ENCODE measurements around the gene KIRREL3. TPM values are rescaled to one million over a fixed set of nuclear protein-coding genes. Genes with fewer than 3 reads are reported as not detected.
A peak's percentile ranks its signal among the peaks of the same experiment; 100 is the strongest.

Gene KIRREL3
- total and polyA plus RNA-seq, 2 experiments from 2014 or later: 16.1 to 35.6 TPM

- DNase-seq: peak; percentile 25
- Histone ChIP-seq H3K9me2 (ENCODE audit: insufficient read depth) (no peaks in the 10 kb centered on the region), H2AFZ (no peak overlapping the region), H4K20me1 (ENCODE audit: insufficient read depth) (no peaks in the 10 kb centered on the region; the same call in 1 of the 2 replicates), H3K4me2 (ENCODE audit: unreplicated experiment) (no peak overlapping the region), H3K9me3 (ENCODE audit: low read depth) (no peaks in the 10 kb centered on the region), H3K9ac (no peak overlapping the region), H3F3A (ENCODE audit: insufficient read depth) (peaks cover 7% of the 10 kb centered on the region; the same call in 1 of the 2 replicates), H3K27me3 (replicated peaks; ENCODE audit: insufficient read depth) (no peaks in the 10 kb centered on the region), H3K36me3 (ENCODE audit: low read depth) (no peaks in the 10 kb centered on the region), H3K4me1 (ENCODE audit: insufficient read depth) (no peaks in the 10 kb centered on the region), H3K4me3 (no peak overlapping the region), H3K79me2 (ENCODE audit: insufficient read depth) (no peaks in the 10 kb centered on the region), H3K27ac (no peak overlapping the region)
- TF ChIP-seq EZH2 (IDR thresholded peaks at IDR 0.05; ENCODE audit: insufficient read depth, poor library complexity, severe bottlenecking) (no peak), EZH2phosphoT487 (IDR thresholded peaks at IDR 0.05; ENCODE audit: insufficient read depth, low read depth) (no peak)
- 77 to 81% methylated on average over 9 of the region's 9 CpGs for WGBS, 2 experiments (ENCODE audit: low coverage in 1 of 2, low lambda C conversion rate in 2 of 2, missing lambda C conversion rate in 2 of 2)
- in situ Hi-C loops (cut with MboI): no loop called here
Observed at GRCh38 chr11:126578426-126578825, 422.1 kb downstream of the KIRREL3 start.

DNA sequence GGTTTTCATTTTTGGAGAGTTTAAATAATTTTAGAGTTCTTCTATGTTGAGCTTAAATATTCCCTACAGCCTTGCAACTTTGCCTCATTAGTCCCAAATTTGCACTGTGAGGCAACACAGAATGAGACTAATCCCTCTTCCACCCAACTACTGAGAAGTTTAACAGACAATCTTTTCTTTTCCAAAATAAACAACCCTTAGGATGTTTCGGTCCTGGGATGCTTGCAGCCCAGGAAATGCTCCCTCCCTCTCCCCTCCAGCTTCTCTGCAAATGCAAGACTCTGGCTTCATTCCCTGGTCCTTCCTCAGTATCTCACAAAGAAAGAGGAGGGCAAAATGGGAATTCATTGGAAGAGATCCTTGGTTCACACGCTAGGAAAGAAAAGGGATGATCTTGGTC is 422.5 kb downstream of the KIRREL3 start:
- Histone ChIP-seq H3K9me3 (ENCODE audit: low read depth) (no peaks in the 10 kb centered on the region), H3K4me1 (ENCODE audit: insufficient read depth) (no peaks in the 10 kb centered on the region), H3K9me2 (ENCODE audit: insufficient read depth) (no peaks in the 10 kb centered on the region), H3K36me3 (ENCODE audit: low read depth) (no peaks in the 10 kb centered on the region), H3K4me2 (ENCODE audit: unreplicated experiment) (no peak overlapping the region), H3K4me3 (no peak overlapping the region), H3F3A (ENCODE audit: insufficient read depth) (peaks cover 7% of the 10 kb centered on the region; the same call in 1 of the 2 replicates), H2AFZ (no peak overlapping the region), H3K9ac (no peak overlapping the region), H3K79me2 (ENCODE audit: insufficient read depth) (no peaks in the 10 kb centered on the region), H3K27me3 (replicated peaks; ENCODE audit: insufficient read depth) (no peaks in the 10 kb centered on the region), H3K27ac (no peak overlapping the region), H4K20me1 (ENCODE audit: insufficient read depth) (no peaks in the 10 kb centered on the region; the same call in 1 of the 2 replicates)
- in situ Hi-C loops (cut with MboI): no loop called here
- DNase-seq: no peak
- WGBS, 2 experiments (ENCODE audit: low coverage in 1 of 2, low lambda C conversion rate in 2 of 2, missing lambda C conversion rate in 2 of 2): 56 to 57% methylated on average over 2 of the region's 2 CpGs
- TF ChIP-seq EZH2 (IDR thresholded peaks at IDR 0.05; ENCODE audit: insufficient read depth, poor library complexity, severe bottlenecking) (no peak), EZH2phosphoT487 (IDR thresholded peaks at IDR 0.05; ENCODE audit: insufficient read depth, low read depth) (no peak)

- Histone ChIP-seq H3K9me2 (ENCODE audit: insufficient read depth) (no peaks in the 10 kb centered on the region), H3K4me1 (ENCODE audit: insufficient read depth) (no peaks in the 10 kb centered on the region), H3K79me2 (ENCODE audit: insufficient read depth) (no peaks in the 10 kb centered on the region), H3K4me3 (no peak overlapping the region), H3K27me3 (replicated peaks; ENCODE audit: insufficient read depth) (no peaks in the 10 kb centered on the region), H3K27ac (no peak overlapping the region), H3K9me3 (ENCODE audit: low read depth) (no peaks in the 10 kb centered on the region), H3K36me3 (ENCODE audit: low read depth) (no peaks in the 10 kb centered on the region), H3F3A (ENCODE audit: insufficient read depth) (peaks cover 7% of the 10 kb centered on the region; the same call in 1 of the 2 replicates), H2AFZ (no peak overlapping the region), H4K20me1 (ENCODE audit: insufficient read depth) (no peaks in the 10 kb centered on the region; the same call in 1 of the 2 replicates), H3K4me2 (ENCODE audit: unreplicated experiment) (no peak overlapping the region), H3K9ac (no peak overlapping the region)
- no peak for TF ChIP-seq EZH2 (IDR thresholded peaks at IDR 0.05; ENCODE audit: insufficient read depth, poor library complexity, severe bottlenecking)
- no peak for TF ChIP-seq EZH2phosphoT487 (IDR thresholded peaks at IDR 0.05; ENCODE audit: insufficient read depth, low read depth)
- in situ Hi-C loops (cut with MboI): no loop called here
- DNase-seq: no peak
- WGBS, 2 experiments (ENCODE audit: low coverage in 1 of 2, low lambda C conversion rate in 2 of 2, missing lambda C conversion rate in 2 of 2): 76 to 80% methylated on average over 4 of the region's 4 CpGs
Observed at GRCh38 chr11:126575849-126576248, 424.7 kb downstream of the KIRREL3 start.

DNA sequence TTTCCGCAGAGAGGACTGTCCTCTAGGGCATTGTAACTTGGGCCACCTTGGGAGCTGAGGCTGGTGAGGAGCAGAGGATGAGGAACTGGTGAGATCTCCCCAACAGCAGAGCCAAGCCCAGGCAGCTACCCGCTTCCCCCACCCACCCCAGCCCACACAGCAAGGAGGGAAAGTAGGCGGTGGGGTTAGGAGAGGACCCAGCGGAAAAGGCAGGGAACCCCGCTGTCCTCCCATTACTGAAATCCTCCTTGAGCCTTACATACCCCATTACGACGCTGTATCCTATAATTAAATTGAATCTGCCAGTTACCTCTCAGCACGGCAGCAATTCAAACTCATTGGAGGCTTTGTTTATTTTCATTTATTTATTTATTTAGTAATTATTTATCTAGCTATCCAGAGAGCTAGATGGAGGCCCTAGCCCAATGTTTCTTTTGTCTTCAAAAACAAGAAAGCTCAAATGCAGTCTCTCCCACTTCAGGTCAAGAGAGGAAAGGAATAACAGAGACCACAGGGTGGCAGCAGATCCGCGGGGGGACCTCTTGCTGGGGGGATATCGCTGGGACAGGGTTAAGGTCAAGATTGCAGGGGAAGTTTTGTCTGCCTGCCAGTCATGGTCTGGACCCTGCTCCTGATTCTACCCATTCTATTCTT is 427.1 kb downstream of the KIRREL3 start:
- Histone ChIP-seq H3K4me2 (ENCODE audit: unreplicated experiment) (no peak overlapping the region), H3K27ac (no peak overlapping the region), H3K36me3 (ENCODE audit: low read depth) (no peaks in the 10 kb centered on the region), H2AFZ (no peak overlapping the region), H3K79me2 (ENCODE audit: insufficient read depth) (no peaks in the 10 kb centered on the region), H3K4me3 (no peak overlapping the region), H3K4me1 (ENCODE audit: insufficient read depth) (no peaks in the 10 kb centered on the region), H3K9ac (no peak overlapping the region), H3F3A (ENCODE audit: insufficient read depth) (peaks cover 7% of the 10 kb centered on the region; the same call in 1 of the 2 replicates), H3K27me3 (replicated peaks; ENCODE audit: insufficient read depth) (no peaks in the 10 kb centered on the region), H3K9me3 (ENCODE audit: low read depth) (no peaks in the 10 kb centered on the region), H4K20me1 (ENCODE audit: insufficient read depth) (no peaks in the 10 kb centered on the region; the same call in 1 of the 2 replicates), H3K9me2 (ENCODE audit: insufficient read depth) (no peaks in the 10 kb centered on the region)
- in situ Hi-C loops (cut with MboI): no loop called here
- TF ChIP-seq EZH2 (IDR thresholded peaks at IDR 0.05; ENCODE audit: insufficient read depth, poor library complexity, severe bottlenecking) (no peak), EZH2phosphoT487 (IDR thresholded peaks at IDR 0.05; ENCODE audit: insufficient read depth, low read depth) (no peak)
- no peak for DNase-seq
- 51 to 57% methylated on average over 10 to 11 of the region's 11 CpGs for WGBS, 2 experiments (ENCODE audit: low coverage in 1 of 2, low lambda C conversion rate in 2 of 2, missing lambda C conversion rate in 2 of 2)
